Measurements from ENCODE around the gene CEMIP2.
"Not testable (repeated sequence)": the region's sequence is repeated elsewhere in the genome, so short reads cannot be mapped to it uniquely, and the experiment has no call there.

- TF ChIP-seq CTCF, POLR2A (IDR thresholded peaks at IDR 0.05): not testable (repeated sequence)
These were observed 111.0 kb downstream of the CEMIP2 start for GRCh38 chr9:71657276-71657675.

All from ovary (tissue), 3 donors.